GM12878 (cell line): ENCODE measurements around the gene MFN1. TPM values are rescaled to one million over a fixed set of nuclear protein-coding genes. Genes with fewer than 3 reads are reported as not detected.

ENCODE experiments used
- BCL11A ChIP-seq: IDR thresholded peaks from 2 replicates; pipeline ENCODE4 v1.6.1; 2011; ENCODE audit warnings: low read depth, low read length
- CEBPZ ChIP-seq: fragments of 150-350 bp; IDR thresholded peaks from 2 replicates; pipeline ENCODE4 v1.6.1; 2016; ENCODE audit warnings: low read depth, low read length
- CHD2 ChIP-seq: IDR thresholded peaks from 2 replicates; pipeline ENCODE4 v1.6.1; 2011; ENCODE audit warnings: low read depth, low read length, improper control_type of control experiment, borderline replicate concordance
- HDAC6 ChIP-seq: fragments of 200-600 bp; sonication (generic); IDR thresholded peaks from one replicate; pipeline ENCODE4 v1.8.0; 2017; ENCODE audit warnings: antibody characterized with exemption; ENCODE audit not compliant: unreplicated experiment
- MLLT1 ChIP-seq: fragments of 450-650 bp; IDR thresholded peaks from 2 replicates; pipeline ENCODE4 v1.6.1; 2016; ENCODE audit warnings: mild to moderate bottlenecking
- NBN ChIP-seq: fragments of 450-650 bp; IDR thresholded peaks from 2 replicates; pipeline ENCODE4 v1.6.1; 2016
- NKRF ChIP-seq: fragments of 450-650 bp; conservative IDR thresholded peaks from 2 replicates; pipeline ENCODE4 v1.6.1; 2017; ENCODE audit warnings: mild to moderate bottlenecking, moderate library complexity
- NRF1 ChIP-seq: conservative IDR thresholded peaks from 2 replicates; pipeline ENCODE4 v1.6.1; 2011; ENCODE audit warnings: mild to moderate bottlenecking, low read depth, low read length, improper control_type of control experiment
- PRDM15 ChIP-seq: fragments of 450-650 bp; formaldehyde crosslinking; IDR thresholded peaks from 2 replicates; pipeline ENCODE4 v1.4.0; 2020; ENCODE audit warnings: mild to moderate bottlenecking, moderate library complexity
- RCOR1 ChIP-seq: conservative IDR thresholded peaks from 2 replicates; pipeline ENCODE4 v1.6.1; 2012; ENCODE audit warnings: low read depth, low read length, improper control_type of control experiment
- RUNX3 ChIP-seq: IDR thresholded peaks from 2 replicates; pipeline ENCODE4 v1.6.1; 2012; ENCODE audit warnings: low read length, inconsistent platforms
- SPI1 ChIP-seq: IDR thresholded peaks from 2 replicates; pipeline ENCODE4 v1.6.1; 2011; ENCODE audit warnings: low read depth, mild to moderate bottlenecking, low read length, moderate library complexity, borderline replicate concordance; ENCODE audit not compliant: insufficient read depth
- SREBF2 ChIP-seq: IDR thresholded peaks from 2 replicates; pipeline ENCODE4 v1.6.1; 2012; ENCODE audit warnings: mild to moderate bottlenecking, low read length
- ZBTB4 ChIP-seq: fragments of 450-650 bp; formaldehyde crosslinking; IDR thresholded peaks from 2 replicates; pipeline ENCODE4 v1.4.0; 2022; ENCODE audit warnings: mild to moderate bottlenecking, moderate library complexity
- ZSCAN29 ChIP-seq: fragments of 450-650 bp; IDR thresholded peaks from 2 replicates; pipeline ENCODE4 v1.6.1; 2017; ENCODE audit warnings: mild to moderate bottlenecking, moderate library complexity
- polyA plus RNA-seq, 11 experiments: library from polyadenylated mRNA; depleted of rRNA in 4 of 11; unstranded in 6 of 11; stranded (reverse) in 5 of 11; fragments of >200 nt; fragmentation: Nextera tagmentation in 4 of 11; fragmentation: Illumina TruSeq in 1 of 11; extraction: Ambion mirVana in 4 of 11; extraction: Trizol in 1 of 11; gene quantifications; 1 replicate in 1 of 11; 2 replicates in 10 of 11; pipeline versions ENCODE4 v1.2.1 to v1.2.3, GENCODE V29; 2011 to 2016; ENCODE audit warnings: inconsistent platforms in 2 of 11, missing spikeins in 2 of 11, low read depth in 1 of 11
- total RNA-seq, 4 experiments: library from RNA; depleted of rRNA in 3 of 4; stranded (reverse); fragments of >200 nt in 3 of 4; fragmentation: Illumina TruSeq in 1 of 4; extraction: Trizol in 1 of 4; gene quantifications; 2 replicates each; pipeline versions ENCODE4 v1.2.1 to v1.2.3, GENCODE V29; 2013 to 2021

Gene MFN1
- total and polyA plus RNA-seq, 10 of the 15 experiments (the other 5 are each of a cell fraction or from before 2014, with no cell fraction given): 14.4 to 120 (median 39.8) TPM

GRCh38 chr3:179347345-179348194 is at the start of gene MFN1 (continued):
- TF ChIP-seq MLLT1 (0 out of 2 replicates have a peak, but pooled peaks have one; percentile 45), SPI1 (peak; percentile 27; the same call in 1 of the 2 replicates), SREBF2 (no peak), RUNX3 (peak; percentile 79), PRDM15 (no peak), BCL11A (no peak), ZSCAN29 (no peak), CEBPZ (no peak), NRF1 (no peak), NBN (peak; percentile 55), CHD2 (no peak; the same call in 1 of the 2 replicates), HDAC6 (no peak), RCOR1 (no peak), NKRF (peak; percentile 58; the same call in 1 of the 2 replicates), ZBTB4 (CRISPR knock-in tag) (no peak)
